DOHH2 (cell line): ENCODE measurements around the gene LDLRAD4.

ENCODE experiments used
- EZH2phosphoT487 ChIP-seq: fragments of 200-600 bp; sonication (generic); IDR thresholded peaks from 2 replicates; pipeline ENCODE4 v1.6.1; 2017; ENCODE audit warnings: borderline replicate concordance, mild to moderate bottlenecking, antibody characterized with exemption, low read length, moderate library complexity, mixed read lengths
- TF ChIP-seq, protein P1 (sequence below): fragments of 200-600 bp; sonication (generic); IDR thresholded peaks from one replicate; pipeline ENCODE4 v1.5.1; 2014; ENCODE audit warnings: antibody characterized with exemption, mild to moderate bottlenecking, low read depth, low read length; ENCODE audit not compliant: poor library complexity, severe bottlenecking

GRCh38 chr18:13294309-13294708 is 75.7 kb downstream of the LDLRAD4 start:
- no peak for TF ChIP-seq EZH2phosphoT487
- TF ChIP-seq, protein P1, sequence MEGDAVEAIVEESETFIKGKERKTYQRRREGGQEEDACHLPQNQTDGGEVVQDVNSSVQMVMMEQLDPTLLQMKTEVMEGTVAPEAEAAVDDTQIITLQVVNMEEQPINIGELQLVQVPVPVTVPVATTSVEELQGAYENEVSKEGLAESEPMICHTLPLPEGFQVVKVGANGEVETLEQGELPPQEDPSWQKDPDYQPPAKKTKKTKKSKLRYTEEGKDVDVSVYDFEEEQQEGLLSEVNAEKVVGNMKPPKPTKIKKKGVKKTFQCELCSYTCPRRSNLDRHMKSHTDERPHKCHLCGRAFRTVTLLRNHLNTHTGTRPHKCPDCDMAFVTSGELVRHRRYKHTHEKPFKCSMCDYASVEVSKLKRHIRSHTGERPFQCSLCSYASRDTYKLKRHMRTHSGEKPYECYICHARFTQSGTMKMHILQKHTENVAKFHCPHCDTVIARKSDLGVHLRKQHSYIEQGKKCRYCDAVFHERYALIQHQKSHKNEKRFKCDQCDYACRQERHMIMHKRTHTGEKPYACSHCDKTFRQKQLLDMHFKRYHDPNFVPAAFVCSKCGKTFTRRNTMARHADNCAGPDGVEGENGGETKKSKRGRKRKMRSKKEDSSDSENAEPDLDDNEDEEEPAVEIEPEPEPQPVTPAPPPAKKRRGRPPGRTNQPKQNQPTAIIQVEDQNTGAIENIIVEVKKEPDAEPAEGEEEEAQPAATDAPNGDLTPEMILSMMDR = no peak
